GM12874 (cell line): Measurements from ENCODE around the gene MMP8.

Experiments
- TF ChIP-seq, protein P1 (sequence below): IDR thresholded peaks from 2 replicates; pipeline ENCODE4 v1.5.1; 2011; ENCODE audit warnings: low read depth, mild to moderate bottlenecking, control low read depth, low read length, moderate library complexity; ENCODE audit not compliant: insufficient read depth

The MMP8 gene

DNA sequence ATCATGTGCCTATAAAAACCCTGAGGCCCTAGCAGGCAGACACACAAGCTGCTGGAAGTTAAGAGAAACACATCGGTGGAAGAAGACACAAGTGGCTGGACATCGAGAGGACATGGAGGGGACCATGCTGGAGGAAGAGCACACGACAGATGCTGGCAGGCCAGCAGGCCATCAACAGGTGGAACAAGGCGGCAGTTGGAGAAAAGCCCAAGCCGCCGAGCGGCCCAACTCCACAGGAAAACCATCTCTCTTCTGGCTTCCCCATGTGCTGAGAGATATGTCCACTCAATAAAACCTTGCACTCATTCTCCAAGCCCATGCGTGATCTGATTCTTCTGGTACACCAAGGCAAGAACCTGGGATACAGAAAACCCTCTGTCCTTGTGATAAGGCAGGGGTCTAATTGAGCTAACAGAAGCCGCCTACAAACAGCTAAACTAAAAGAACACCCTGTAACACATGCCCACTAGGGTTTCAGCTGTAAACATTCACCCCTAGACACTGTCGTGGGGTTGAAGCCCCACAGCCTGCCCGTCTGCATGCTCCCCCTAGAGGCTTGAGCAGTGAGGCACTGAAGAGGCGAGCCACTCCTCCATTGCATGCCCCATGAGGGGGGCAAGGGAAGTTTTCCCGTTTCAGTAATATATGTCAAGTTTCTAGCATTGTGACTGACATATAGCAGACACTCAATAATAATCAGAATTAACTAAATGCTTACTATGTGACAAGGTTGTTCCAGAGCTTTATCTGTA is 60.6 kb downstream of the MMP8 start:
- TF ChIP-seq, protein P1, sequence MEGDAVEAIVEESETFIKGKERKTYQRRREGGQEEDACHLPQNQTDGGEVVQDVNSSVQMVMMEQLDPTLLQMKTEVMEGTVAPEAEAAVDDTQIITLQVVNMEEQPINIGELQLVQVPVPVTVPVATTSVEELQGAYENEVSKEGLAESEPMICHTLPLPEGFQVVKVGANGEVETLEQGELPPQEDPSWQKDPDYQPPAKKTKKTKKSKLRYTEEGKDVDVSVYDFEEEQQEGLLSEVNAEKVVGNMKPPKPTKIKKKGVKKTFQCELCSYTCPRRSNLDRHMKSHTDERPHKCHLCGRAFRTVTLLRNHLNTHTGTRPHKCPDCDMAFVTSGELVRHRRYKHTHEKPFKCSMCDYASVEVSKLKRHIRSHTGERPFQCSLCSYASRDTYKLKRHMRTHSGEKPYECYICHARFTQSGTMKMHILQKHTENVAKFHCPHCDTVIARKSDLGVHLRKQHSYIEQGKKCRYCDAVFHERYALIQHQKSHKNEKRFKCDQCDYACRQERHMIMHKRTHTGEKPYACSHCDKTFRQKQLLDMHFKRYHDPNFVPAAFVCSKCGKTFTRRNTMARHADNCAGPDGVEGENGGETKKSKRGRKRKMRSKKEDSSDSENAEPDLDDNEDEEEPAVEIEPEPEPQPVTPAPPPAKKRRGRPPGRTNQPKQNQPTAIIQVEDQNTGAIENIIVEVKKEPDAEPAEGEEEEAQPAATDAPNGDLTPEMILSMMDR = peak; percentile 61

DNA sequence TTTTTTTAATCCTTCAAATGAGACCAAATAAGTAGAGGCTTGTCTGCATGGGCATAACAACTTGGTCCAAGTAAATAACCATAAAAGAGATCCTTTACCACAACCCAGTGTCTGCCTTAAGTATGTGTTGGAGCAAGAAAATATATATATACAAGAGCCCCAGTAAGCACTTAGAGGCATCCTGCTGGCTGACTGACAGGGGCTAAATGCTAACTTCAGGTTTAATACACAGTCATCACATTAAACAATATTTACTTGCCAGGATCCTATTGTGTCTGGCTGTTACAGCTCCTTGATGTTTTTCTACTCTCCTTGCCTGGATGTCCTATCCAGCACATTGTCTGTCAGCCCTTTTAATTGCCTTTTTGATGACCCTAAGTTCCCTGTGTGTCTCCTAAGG is 62.1 kb downstream of the MMP8 start:
- TF ChIP-seq, protein P1 = no peak
